RWPE1 (cell line): Measurements from ENCODE around the gene KCNK4.
A peak's percentile ranks its signal among the peaks of the same experiment; 100 is the strongest.

ENCODE experiments used
- CTCF ChIA-PET: fragments of 350-600 bp; sonication (Branson Sonifier 250); formaldehyde crosslinking; extraction: SDS; loops from one replicate; lab custom pipeline; 2021; lab: Yijun Ruan, JAX
- POLR2A ChIA-PET: fragments of 400-600 bp; formaldehyde crosslinking; extraction: SDS; loops from one replicate; lab custom pipeline; 2020; ENCODE audit warnings: antibody characterized with exemption; ENCODE audit not compliant: low non-redundant PET; lab: Yijun Ruan, JAX
- DNase-seq: peaks from one replicate; pipeline ENCODE4 v3.0.0; 2012; ENCODE audit warnings: low spot score
- H3K27ac ChIP-seq: fragments of 450-650 bp; 2 replicates; pipeline ENCODE4 v1.5.1; 2017
- CTCF ChIP-seq: fragments of 450-650 bp; conservative IDR thresholded peaks from 2 replicates; pipeline ENCODE4 v1.5.1; 2017; ENCODE audit warnings: low read depth, mild to moderate bottlenecking

KCNK4 gene

GRCh38 chr11:64297699-64298358 lies 6.7 kb downstream of the KCNK4 start:
- no peak for TF ChIP-seq CTCF
- no peak for DNase-seq
- ChIA-PET CTCF (no interaction called here), POLR2A (no interaction called here)
- peak overlapping the region; percentile 42; the same call in 1 of the 2 replicates for H3K27ac ChIP-seq

GRCh38 chr11:64298966-64299846 lies 8.1 kb downstream of the KCNK4 start:
- ChIA-PET CTCF (interaction anchor here (0.7 kb wide), 1 partner anchor 34 kb away, joined by 5 read pairs; no protein-coding TSS in a partner anchor), POLR2A (no interaction called here)
- peak overlapping the region; percentile 42 for H3K27ac ChIP-seq
- no peak for DNase-seq
- TF ChIP-seq CTCF, result no peak

- TF ChIP-seq CTCF, result no peak
- peak within 1 kb of the TSS; percentile 100 for H3K27ac ChIP-seq
- CTCF ChIA-PET, result interaction anchor here (0.5 to 3.0 kb wide), 21 partner anchors 11 to 197 kb away, joined by 3 to 30 read pairs (median 5); partner anchors contain the start of genes BAD, FERMT3, NUDT22 and PLCB3
- no peak for DNase-seq
- POLR2A ChIA-PET, result interaction anchor here (1.0 kb wide), 1 partner anchor 94 kb away, joined by 3 read pairs; the partner anchor contains the start of gene FERMT3
Observed at GRCh38 chr11:64299847-64300648, 8.9 kb downstream of the KCNK4 start, which contains the start of gene CATSPERZ. TSS of gene CATSPERZ (plus strand) at chr11:64300358. CDS start at chr11:64300411, 53 bp downstream.

- ChIA-PET POLR2A (interaction anchor here (0.6 kb wide), 1 partner anchor 58 kb away, joined by 6 read pairs; no protein-coding TSS in a partner anchor), CTCF (interaction anchor here (0.5 to 3.0 kb wide), 8 partner anchors 8 to 247 kb away, joined by 3 to 30 read pairs (median 4); partner anchors contain the start of genes PLCB3 and STIP1)
- no peak for TF ChIP-seq CTCF
- no peak for DNase-seq
- peak overlapping the region; percentile 100 for H3K27ac ChIP-seq
Observed at GRCh38 chr11:64303109-64304031, 12.3 kb downstream of the KCNK4 start.

GRCh38 chr11:64304032-64304315 lies 12.9 kb downstream of the KCNK4 start:
- ChIA-PET CTCF (interaction anchor here (0.5 to 1.3 kb wide), 6 partner anchors 9 to 246 kb away, joined by 3 to 5 read pairs (median 4); partner anchors contain the start of genes PLCB3 and STIP1), POLR2A (no interaction called here)
- peak overlapping the region; percentile 100 for H3K27ac ChIP-seq
- DNase-seq, result no peak
- no peak for TF ChIP-seq CTCF
